GM13977 (cell line): ENCODE measurements around the gene AMER2.
"Not testable (repeated sequence)": the region's sequence is repeated elsewhere in the genome, so short reads cannot be mapped to it uniquely, and the experiment has no call there.

Experiments used
- DNase-seq: peaks from one replicate; pipeline ENCODE4 v3.0.0; 2012; ENCODE audit warnings: low spot score
- in situ Hi-C: fragments of 300-500 bp; cut with MboI; formaldehyde crosslinking; loops from one replicate; pipeline ENCODE4 v1.12.0; 2022; ENCODE audit warnings: low sequenced_read_pairs, low pct_unique_long_range_greater_than_20kb, mixed read lengths, inconsistent platforms; ENCODE audit not compliant: unreplicated experiment
- TF ChIP-seq, protein P1 (sequence below): IDR thresholded peaks from 2 replicates; pipeline ENCODE4 v1.5.1; 2012; ENCODE audit warnings: mild to moderate bottlenecking, control low read depth; ENCODE audit not compliant: insufficient read depth; ENCODE audit errors: extremely low read depth, missing control alignments

The AMER2 gene

DNA sequence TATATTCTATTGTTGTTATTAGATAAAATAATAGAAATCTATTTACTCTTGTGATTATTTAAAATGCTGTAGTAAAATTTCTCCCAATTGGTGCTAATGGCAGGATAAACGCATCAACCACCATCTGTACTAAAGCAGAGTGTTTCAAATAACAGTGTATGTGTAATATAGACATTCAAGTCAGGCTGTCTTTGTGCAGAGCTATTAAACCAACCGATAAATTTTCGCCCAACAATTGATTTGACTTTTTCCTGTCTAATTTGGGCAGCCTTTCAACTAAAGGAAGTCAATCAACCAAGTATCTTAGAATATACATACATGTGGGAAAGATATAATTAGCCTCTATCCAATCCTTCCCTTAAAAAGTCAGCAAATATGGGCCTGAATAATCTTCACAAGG lies 5.8 kb downstream of the AMER2 start:
- DNase-seq, result no peak
- TF ChIP-seq, protein P1, sequence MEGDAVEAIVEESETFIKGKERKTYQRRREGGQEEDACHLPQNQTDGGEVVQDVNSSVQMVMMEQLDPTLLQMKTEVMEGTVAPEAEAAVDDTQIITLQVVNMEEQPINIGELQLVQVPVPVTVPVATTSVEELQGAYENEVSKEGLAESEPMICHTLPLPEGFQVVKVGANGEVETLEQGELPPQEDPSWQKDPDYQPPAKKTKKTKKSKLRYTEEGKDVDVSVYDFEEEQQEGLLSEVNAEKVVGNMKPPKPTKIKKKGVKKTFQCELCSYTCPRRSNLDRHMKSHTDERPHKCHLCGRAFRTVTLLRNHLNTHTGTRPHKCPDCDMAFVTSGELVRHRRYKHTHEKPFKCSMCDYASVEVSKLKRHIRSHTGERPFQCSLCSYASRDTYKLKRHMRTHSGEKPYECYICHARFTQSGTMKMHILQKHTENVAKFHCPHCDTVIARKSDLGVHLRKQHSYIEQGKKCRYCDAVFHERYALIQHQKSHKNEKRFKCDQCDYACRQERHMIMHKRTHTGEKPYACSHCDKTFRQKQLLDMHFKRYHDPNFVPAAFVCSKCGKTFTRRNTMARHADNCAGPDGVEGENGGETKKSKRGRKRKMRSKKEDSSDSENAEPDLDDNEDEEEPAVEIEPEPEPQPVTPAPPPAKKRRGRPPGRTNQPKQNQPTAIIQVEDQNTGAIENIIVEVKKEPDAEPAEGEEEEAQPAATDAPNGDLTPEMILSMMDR, result no peak
- in situ Hi-C loops, result no loop called here

DNA sequence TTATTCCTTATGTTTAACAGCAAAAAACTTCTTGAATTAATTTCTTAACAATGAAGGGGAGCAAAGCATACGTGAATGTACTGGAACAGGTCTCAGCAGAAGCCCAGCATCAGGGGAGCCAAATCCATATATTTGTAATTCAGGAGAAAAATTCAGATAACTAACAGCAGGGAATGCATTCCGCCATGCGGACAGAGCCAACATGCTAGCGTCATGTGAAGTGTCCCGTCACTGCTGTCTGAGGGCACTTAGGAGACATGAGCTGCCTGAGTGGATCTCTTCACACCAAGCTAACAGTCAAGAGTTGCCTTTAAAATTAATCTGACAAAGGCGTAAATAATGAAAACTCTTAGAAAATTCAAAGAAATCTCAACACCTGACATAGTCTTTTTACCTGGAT lies 6.4 kb downstream of the AMER2 start:
- no peak for DNase-seq
- TF ChIP-seq, protein P1, result no peak
- in situ Hi-C loops, result no loop called here

DNA sequence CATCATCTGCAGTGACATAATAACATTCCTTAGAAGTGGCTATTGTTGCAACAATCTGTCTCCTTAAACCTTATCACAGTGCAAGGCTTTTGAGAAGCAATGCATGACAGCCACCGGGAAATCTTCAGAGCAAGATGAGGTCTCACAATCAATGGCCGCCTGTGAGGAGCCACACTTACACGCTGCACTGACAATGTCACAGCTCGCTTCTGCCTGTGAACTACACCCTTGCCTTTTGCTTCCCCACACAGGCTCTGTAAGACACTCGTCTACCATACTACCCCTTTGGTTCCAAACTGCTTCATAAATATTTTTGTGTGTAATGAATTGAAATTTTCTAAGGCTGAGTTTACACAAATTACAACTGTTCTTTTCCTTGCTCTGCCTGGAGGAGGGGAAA lies 6.9 kb downstream of the AMER2 start:
- in situ Hi-C loops, result not testable (repeated sequence)

DNA sequence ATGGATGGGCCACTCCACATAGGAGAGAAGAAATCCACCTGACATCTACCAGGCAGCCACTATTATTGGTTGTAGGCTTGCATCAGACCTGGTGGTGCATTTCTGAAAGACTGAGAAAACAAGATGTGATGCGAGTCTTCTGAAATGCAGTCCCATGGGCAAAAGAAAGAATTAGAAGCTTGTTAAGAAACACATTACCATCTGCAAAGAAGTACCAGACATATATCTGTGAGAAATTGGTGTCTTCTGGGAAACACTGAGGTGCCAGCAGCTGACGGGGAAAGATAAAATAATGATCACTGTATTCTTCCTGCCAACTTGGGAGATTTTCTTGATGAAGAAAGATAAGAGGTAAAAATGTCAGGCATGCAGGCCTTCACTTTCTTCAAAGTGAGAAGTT lies 14.4 kb downstream of the AMER2 start:
- in situ Hi-C loops, result no loop called here
- DNase-seq, result no peak
- TF ChIP-seq, protein P1, result no peak

More for the DNA sequence above, 6.9 kb downstream of the AMER2 start:
- DNase-seq, result not testable (repeated sequence)

DNA sequence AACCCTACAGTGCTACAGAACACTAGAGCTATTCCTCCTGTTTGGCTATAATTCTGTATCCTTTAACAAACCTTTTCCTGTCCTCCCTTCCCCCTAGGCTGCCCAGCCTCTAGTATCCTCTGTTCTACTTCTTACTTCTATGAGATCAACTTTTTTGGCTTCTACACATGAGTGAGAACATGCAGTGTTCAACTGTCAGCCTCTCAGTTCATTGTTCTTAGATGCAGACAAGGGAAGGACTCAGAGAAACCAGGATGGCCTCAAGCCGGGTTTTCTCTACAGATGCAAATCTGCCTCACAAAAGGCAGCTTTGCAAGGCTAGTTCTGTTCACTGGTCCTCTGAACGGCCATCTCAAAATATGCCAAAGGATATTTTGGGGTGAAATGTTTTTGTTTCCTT lies 18.4 kb downstream of the AMER2 start:
- in situ Hi-C loops, result no loop called here
- TF ChIP-seq, protein P1, result no peak
- no peak for DNase-seq

DNA sequence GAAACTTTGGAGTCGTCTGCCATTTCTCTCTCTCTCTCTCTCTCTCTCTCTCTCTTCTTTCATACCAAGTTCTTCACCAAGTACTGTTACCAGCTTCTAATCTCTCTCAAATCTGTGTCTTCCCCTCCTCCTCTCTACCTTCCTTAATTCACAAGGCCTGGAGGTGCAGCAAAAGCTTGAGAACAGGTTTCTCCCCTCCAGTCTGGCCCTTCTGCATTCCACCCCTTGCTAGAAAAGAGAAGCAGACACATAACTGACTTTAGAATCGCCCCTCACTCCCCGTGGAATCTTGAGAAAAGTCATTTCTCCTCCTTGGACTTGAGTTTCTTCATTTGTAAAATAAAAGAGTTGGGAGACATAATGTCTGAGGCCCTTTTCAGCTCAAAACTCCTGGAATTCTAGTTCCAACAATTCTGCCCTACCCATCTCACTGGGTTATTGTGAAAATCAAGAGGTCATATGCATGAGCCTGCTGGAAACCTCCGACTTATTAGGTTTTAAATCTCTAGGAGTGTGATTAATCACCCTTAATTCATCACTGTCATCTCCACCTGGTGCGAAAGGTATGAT lies 20.4 kb downstream of the AMER2 start:
- in situ Hi-C loops, result no loop called here
- no peak for DNase-seq
- TF ChIP-seq, protein P1, result no peak

DNA sequence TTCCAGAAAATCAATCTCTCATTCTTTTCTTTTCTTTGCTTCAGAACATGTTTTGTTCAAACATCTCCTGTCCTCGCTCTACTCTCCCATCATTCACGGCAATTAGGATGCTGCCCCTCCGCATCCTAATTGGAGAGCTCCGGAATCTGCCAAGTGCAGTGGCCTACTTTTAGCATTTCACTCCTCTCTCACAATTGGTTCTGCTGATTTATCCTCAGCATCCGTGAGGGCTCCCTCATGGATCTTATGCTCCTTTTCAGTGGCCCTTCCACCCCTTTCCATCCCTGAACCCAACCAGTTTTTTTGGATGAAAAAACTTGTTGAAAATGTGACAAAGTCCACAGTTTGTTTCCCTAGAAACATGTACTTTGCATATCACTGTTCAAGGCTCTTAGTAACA lies 22.4 kb downstream of the AMER2 start:
- in situ Hi-C loops, result no loop called here
- TF ChIP-seq, protein P1, result no peak
- no peak for DNase-seq
